OCI-LY7 (cell line): Measurements from ENCODE around the gene TPGS1. TPM values are rescaled to one million over a fixed set of nuclear protein-coding genes. Genes with fewer than 3 reads are reported as not detected.

Experiments used
- BruUV-seq: library from RNA; stranded (reverse); fragments of 400-500 nt; replicated peaks from 2 replicates; lab custom pipeline; 2021; lab: Mats Ljungman, UMichigan
- CTCF ChIA-PET: fragments of 300-600 bp; sonication (Branson Sonifier 250); formaldehyde crosslinking; loops from one replicate; lab custom pipeline; 2022; ENCODE audit warnings: antibody characterized with exemption; ENCODE audit not compliant: unreplicated experiment; lab: Charles Lee
- POLR2A ChIA-PET: fragments of 300-600 bp; sonication (Branson Sonifier 250); formaldehyde crosslinking; loops from one replicate; lab custom pipeline; 2022; ENCODE audit warnings: antibody characterized with exemption; lab: Charles Lee
- DNase-seq: peaks from one replicate; pipeline ENCODE4 v3.0.0-alpha.2; 2015; ENCODE audit warnings: low spot score
- H2AFZ ChIP-seq: fragments of 200-600 bp; sonication (generic), shearing (Covaris generic); 2 replicates; pipeline ENCODE4 v1.6.1; 2014; ENCODE audit warnings: mild to moderate bottlenecking, antibody characterized with exemption, low read length, moderate library complexity
- H3K27ac ChIP-seq: fragments of 200-600 bp; sonication (generic); 2 replicates; pipeline ENCODE4 v1.5.1; 2014; ENCODE audit warnings: mixed run types, low read depth, mild to moderate bottlenecking, moderate library complexity, low read length, inconsistent platforms; ENCODE audit not compliant: poor library complexity, severe bottlenecking
- H3K36me3 ChIP-seq: fragments of 200-600 bp; sonication (generic); 2 replicates; pipeline ENCODE4 v1.6.1; 2014; ENCODE audit warnings: mild to moderate bottlenecking, antibody characterized with exemption, low read length, moderate library complexity, mixed read lengths; ENCODE audit not compliant: insufficient read depth
- H3K4me1 ChIP-seq: fragments of 200-600 bp; sonication (generic); 2 replicates; pipeline ENCODE4 v1.5.1; 2014; ENCODE audit warnings: mild to moderate bottlenecking, low read length; ENCODE audit not compliant: insufficient read depth, poor library complexity, severe bottlenecking
- H3K4me2 ChIP-seq: fragments of 200-600 bp; sonication (generic); 2 replicates; pipeline ENCODE4 v1.6.1; 2014; ENCODE audit warnings: mild to moderate bottlenecking, low read length
- H3K4me3 ChIP-seq: fragments of 200-600 bp; sonication (generic); 2 replicates; pipeline ENCODE4 v1.5.1; 2014; ENCODE audit warnings: mild to moderate bottlenecking, low read depth, low read length; ENCODE audit not compliant: poor library complexity, severe bottlenecking
- H3K79me2 ChIP-seq: fragments of 200-600 bp; sonication (generic); 2 replicates; pipeline ENCODE4 v1.6.1; 2016; ENCODE audit warnings: low read depth, mild to moderate bottlenecking, low read length, moderate library complexity, mixed read lengths; ENCODE audit not compliant: insufficient read depth
- H3K9me2 ChIP-seq: fragments of 200-600 bp; sonication (generic); 2 replicates; pipeline ENCODE4 v1.6.1; 2016; ENCODE audit warnings: mild to moderate bottlenecking, low read length, mixed read lengths; ENCODE audit not compliant: insufficient read depth
- H3K9me3 ChIP-seq: fragments of 200-600 bp; sonication (generic); 2 replicates; pipeline ENCODE4 v1.6.1; 2014; ENCODE audit warnings: mild to moderate bottlenecking, mixed run types, low read length, mixed read lengths
- H4K20me1 ChIP-seq: fragments of 200-600 bp; sonication (generic); 2 replicates; pipeline ENCODE4 v1.6.1; 2014; ENCODE audit warnings: mild to moderate bottlenecking, antibody characterized with exemption, low read length, moderate library complexity, mixed read lengths; ENCODE audit not compliant: insufficient read depth
- EZH2phosphoT487 ChIP-seq: fragments of 200-600 bp; sonication (generic); IDR thresholded peaks from 2 replicates; pipeline ENCODE4 v1.6.1; 2018; ENCODE audit warnings: low read depth, borderline replicate concordance, mild to moderate bottlenecking, mixed run types, antibody characterized with exemption, low read length, moderate library complexity, mixed read lengths
- intact Hi-C: fragments of 100-400 bp; cut with micrococcal nuclease; formaldehyde crosslinking; loops from one replicate; pipeline ENCODE4 v1.10.0; 2022; ENCODE audit not compliant: unreplicated experiment
- total RNA-seq, 2 experiments: library from RNA; depleted of rRNA in 1 of 2; stranded (reverse); fragments of >200 nt in 1 of 2; shearing (Covaris generic) in 1 of 2; gene quantifications; 2 replicates each; pipeline ENCODE4 v1.2.3, GENCODE V29; 2014 to 2022
- TF ChIP-seq, protein P1 (sequence below): fragments of 200-600 bp; sonication (generic); conservative IDR thresholded peaks from 2 replicates; pipeline ENCODE4 v1.5.1; 2014; ENCODE audit warnings: mild to moderate bottlenecking, antibody characterized with exemption, low read length, moderate library complexity, mixed read lengths

The TPGS1 gene
- total RNA-seq, 2 experiments from 2014 or later, result 24.4 to 25.6 TPM

DNA sequence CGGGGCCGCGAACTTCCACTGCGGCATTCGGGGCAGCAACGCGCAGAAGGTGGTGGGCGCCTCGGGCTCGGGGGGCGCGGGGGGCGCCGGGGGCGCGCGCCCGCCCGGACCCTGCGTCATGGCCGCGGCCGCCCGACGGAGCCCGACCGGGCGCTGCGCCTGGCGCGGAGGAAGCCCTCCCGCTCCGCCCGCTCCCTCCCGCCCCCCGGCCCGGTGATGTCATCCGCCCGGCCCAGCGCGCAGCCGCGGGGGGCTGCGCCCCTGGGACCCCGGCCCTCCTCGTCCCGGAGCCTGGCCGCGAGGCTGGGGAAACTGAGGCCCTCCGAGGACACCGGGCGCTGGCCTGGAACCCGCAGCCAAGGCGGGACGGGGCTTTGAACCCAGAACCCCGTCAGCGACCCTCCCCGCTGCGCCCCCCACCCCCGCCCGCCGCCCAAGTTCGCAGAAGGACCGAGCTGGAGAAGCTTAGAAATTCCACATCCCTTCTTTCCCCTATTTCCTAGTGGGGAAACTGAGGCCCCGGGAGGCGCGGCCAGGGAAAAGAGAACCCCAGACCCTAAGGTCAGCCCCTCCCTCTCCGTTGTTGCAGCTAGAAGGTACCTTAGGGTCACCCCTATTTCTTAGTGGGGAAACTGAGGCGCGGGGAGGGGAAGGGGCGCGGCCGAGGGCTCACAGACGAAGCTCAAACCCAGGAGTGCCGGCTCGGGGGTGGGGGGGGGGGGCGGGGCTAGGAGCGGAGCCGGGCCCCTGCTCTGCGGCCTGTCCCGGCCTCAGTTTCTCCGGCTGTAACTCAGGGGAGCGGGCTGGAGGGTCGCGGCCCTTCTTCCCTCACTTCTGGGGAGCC is 46.2 kb upstream of the TPGS1 start, which contains the start of gene SHC2:
SHC2 (minus strand) TSS at position 157 of the 844 bp plus-strand sequence; CDS start at position 120, 37 bp downstream.
- H3K9me2 ChIP-seq, result no peaks in the 10 kb centered on the region
- H3K4me1 ChIP-seq, result no peaks in the 10 kb centered on the region
- BruUV-seq, result no TSS peak
- H3K36me3 ChIP-seq, result no peaks in the 10 kb centered on the region
- no peak for TF ChIP-seq EZH2phosphoT487
- TF ChIP-seq, protein P1, sequence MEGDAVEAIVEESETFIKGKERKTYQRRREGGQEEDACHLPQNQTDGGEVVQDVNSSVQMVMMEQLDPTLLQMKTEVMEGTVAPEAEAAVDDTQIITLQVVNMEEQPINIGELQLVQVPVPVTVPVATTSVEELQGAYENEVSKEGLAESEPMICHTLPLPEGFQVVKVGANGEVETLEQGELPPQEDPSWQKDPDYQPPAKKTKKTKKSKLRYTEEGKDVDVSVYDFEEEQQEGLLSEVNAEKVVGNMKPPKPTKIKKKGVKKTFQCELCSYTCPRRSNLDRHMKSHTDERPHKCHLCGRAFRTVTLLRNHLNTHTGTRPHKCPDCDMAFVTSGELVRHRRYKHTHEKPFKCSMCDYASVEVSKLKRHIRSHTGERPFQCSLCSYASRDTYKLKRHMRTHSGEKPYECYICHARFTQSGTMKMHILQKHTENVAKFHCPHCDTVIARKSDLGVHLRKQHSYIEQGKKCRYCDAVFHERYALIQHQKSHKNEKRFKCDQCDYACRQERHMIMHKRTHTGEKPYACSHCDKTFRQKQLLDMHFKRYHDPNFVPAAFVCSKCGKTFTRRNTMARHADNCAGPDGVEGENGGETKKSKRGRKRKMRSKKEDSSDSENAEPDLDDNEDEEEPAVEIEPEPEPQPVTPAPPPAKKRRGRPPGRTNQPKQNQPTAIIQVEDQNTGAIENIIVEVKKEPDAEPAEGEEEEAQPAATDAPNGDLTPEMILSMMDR, result no peak
- intact Hi-C loops, result no loop called here
- H3K27ac ChIP-seq, result no peak within 1 kb of the TSS
- DNase-seq, result no peak
- H3K79me2 ChIP-seq, result no peaks in the 10 kb centered on the region
- H3K9me3 ChIP-seq, result no peaks in the 10 kb centered on the region
- no peak within 1 kb of the TSS for H3K4me2 ChIP-seq
- H4K20me1 ChIP-seq, result no peaks in the 10 kb centered on the region
- CTCF ChIA-PET, result no interaction called here
- POLR2A ChIA-PET, result no interaction called here
- H2AFZ ChIP-seq, result no peak within 1 kb of the TSS
- H3K4me3 ChIP-seq, result no peak within 1 kb of the TSS

DNA sequence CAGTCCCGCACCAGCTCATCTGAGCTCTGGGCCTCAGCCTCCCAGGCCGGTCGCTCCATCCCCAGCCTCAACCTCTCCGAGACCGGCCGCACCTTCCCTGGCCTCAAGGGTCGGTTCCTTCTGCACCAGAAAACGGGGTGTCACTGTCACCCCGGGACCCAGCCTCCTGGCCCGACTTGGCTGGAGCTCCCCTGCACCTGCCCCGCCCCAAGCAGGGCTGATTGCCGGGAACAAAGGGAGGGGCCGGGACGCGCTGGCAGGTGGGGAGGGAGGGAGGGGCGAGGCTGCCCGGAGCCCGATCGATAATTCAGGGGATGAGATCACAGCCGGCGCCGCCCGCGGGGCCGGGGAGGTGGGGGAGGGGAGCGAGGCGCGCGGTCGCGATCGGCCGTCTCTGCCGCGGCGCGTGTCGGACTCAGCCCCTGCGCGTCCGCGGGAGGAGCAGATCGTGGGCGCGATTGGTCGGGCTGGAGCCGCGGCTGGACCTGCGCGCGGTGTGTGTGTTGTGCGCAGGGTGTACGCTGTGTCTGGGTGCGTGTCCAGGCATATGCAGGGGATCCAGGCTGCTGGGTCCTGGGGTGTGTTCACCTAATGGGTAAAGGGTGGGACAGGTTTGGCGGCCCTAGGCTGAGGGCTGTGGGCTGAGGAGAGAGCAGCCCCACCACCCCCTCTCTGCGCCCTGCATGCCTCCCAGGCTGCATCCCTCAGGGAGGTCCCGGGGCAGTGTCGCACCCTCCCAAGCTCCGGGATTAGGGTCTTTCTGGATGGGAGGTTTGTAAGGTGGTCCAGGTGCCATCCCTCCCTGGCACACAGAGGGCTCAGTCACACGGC is 45.4 kb upstream of the TPGS1 start:
- no peak overlapping the region for H3K4me2 ChIP-seq
- H3K4me3 ChIP-seq, result no peak overlapping the region
- no peaks in the 10 kb centered on the region for H3K9me2 ChIP-seq
- no peaks in the 10 kb centered on the region for H3K4me1 ChIP-seq
- POLR2A ChIA-PET, result no interaction called here
- intact Hi-C loops, result no loop called here
- DNase-seq, result no peak
- no peak for TF ChIP-seq EZH2phosphoT487
- TF ChIP-seq, protein P1, result no peak
- CTCF ChIA-PET, result no interaction called here
- H3K36me3 ChIP-seq, result no peaks in the 10 kb centered on the region
- H3K9me3 ChIP-seq, result no peaks in the 10 kb centered on the region
- H2AFZ ChIP-seq, result no peak overlapping the region
- H4K20me1 ChIP-seq, result no peaks in the 10 kb centered on the region
- no peaks in the 10 kb centered on the region for H3K79me2 ChIP-seq
- no peak overlapping the region for H3K27ac ChIP-seq
- BruUV-seq, result no TSS peak
